Measurements from ENCODE around the gene JADE2. TPM values are rescaled to one million over a fixed set of nuclear protein-coding genes. Genes with fewer than 3 reads are reported as not detected.

Gene JADE2
- total and polyA plus RNA-seq, 8 donors, result 6.2 to 109 (median 26.4) TPM

DNA sequence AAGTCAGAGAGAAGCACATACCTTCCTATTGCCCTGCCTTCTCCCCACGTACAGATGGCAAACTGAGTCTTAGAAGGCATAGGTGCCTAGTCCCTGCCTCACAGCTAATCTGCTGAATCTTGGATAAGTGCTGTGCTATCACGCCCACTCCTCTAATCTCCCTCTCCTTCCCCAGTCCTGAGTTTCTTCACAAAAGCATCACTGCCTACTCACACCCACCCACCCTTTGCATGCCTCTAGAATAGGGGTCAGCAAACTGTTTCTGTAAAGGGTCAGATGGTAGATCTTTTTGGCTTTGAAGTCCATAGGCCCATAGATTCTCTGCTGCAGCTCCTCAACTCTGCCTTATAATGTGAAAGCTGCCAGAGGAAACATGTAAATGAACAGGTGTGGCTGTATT is 23.2 kb upstream of the JADE2 start:
- Histone ChIP-seq H3K36me3 (no peaks in the 10 kb centered on the region), H3K4me3 (no peak overlapping the region), H3K4me1 (peaks cover 28 to 49% (median 35%) of the 10 kb centered on the region in 4 donors), H3K27me3 (no peaks in the 10 kb centered on the region), H3K9me3 (no peaks in the 10 kb centered on the region), H3K27ac (peak overlapping the region in 2 of 5 donors; percentile 80 to 87)
- intact Hi-C loops (cut with DNase I; ENCODE audit: low total_unique reads), result no loop called here
- TF ChIP-seq POLR2A (IDR thresholded peaks at IDR 0.05), result no peak
- no peak for TF ChIP-seq EP300 (IDR thresholded peaks at IDR 0.05)
- no peak for TF ChIP-seq POLR2AphosphoS5 (IDR thresholded peaks at IDR 0.05)
- TF ChIP-seq, protein P1, sequence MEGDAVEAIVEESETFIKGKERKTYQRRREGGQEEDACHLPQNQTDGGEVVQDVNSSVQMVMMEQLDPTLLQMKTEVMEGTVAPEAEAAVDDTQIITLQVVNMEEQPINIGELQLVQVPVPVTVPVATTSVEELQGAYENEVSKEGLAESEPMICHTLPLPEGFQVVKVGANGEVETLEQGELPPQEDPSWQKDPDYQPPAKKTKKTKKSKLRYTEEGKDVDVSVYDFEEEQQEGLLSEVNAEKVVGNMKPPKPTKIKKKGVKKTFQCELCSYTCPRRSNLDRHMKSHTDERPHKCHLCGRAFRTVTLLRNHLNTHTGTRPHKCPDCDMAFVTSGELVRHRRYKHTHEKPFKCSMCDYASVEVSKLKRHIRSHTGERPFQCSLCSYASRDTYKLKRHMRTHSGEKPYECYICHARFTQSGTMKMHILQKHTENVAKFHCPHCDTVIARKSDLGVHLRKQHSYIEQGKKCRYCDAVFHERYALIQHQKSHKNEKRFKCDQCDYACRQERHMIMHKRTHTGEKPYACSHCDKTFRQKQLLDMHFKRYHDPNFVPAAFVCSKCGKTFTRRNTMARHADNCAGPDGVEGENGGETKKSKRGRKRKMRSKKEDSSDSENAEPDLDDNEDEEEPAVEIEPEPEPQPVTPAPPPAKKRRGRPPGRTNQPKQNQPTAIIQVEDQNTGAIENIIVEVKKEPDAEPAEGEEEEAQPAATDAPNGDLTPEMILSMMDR (IDR thresholded peaks at IDR 0.05), result no peak
- WGBS, 5 donors, result 71 to 89% (median 81%) methylated on average over 2 of the region's 2 CpGs
- no peak for DNase-seq

DNA sequence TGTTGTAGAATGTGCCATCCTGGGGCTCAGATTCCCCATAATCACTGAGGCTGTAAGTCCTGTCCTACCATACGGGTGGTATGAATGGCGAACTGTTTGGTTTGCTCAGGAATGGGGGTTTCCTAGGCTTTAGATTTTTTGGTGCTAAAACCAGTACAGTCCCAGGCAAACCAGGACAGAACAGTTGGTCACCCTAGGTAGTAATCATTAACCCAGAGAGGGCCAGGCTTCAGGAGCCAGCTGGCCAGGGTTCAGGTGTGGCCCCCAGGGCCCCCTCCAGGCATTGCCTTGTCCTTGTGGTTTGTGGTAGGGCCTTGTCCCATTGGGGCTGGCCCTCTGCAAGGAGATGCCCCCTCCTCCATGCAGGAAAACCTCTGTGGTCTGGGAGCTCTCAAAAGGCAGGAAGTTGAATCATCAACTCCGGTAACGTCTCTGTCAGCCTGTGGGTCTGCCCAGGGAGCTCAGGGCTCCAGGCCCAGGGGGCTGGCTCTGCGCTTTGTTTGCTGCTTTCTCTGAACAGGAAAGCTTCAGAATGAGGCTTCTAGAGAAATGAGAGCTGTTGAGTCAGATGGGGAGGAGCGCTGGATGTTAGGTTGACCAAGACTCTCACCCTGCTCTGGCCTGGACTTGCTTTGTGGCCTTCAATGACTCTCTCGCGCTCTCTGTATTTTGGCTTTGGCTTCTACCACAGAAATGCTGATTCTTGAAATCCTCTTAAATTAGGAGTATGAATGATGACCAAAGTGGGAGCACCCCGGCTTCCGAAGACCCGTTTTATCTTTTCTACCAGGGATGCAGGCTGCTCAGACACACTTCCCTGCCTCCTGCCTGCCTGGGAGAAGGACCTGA is 22.2 kb upstream of the JADE2 start:
- peaks cover 33 to 49% (median 35%) of the 10 kb centered on the region in 4 donors for H3K4me1 ChIP-seq
- H3K27ac ChIP-seq, result peak overlapping the region; percentile 56 to 87 (median 80)
- H3K4me3 ChIP-seq, result no peak overlapping the region
- TF ChIP-seq POLR2AphosphoS5 (IDR thresholded peaks at IDR 0.05) (peak; percentile 21 to 74 (median 26)), POLR2A (IDR thresholded peaks at IDR 0.05) (no peak)
- WGBS, 5 donors, result 54 to 65% (median 59%) methylated on average over 7 to 11 of the region's 11 CpGs
- H3K36me3 ChIP-seq, result no peaks in the 10 kb centered on the region
- intact Hi-C loops (cut with DNase I; ENCODE audit: low total_unique reads), result no loop called here
- no peaks in the 10 kb centered on the region for H3K27me3 ChIP-seq
- DNase-seq, result peak; percentile 56 to 70
- H3K9me3 ChIP-seq, result no peaks in the 10 kb centered on the region

DNA sequence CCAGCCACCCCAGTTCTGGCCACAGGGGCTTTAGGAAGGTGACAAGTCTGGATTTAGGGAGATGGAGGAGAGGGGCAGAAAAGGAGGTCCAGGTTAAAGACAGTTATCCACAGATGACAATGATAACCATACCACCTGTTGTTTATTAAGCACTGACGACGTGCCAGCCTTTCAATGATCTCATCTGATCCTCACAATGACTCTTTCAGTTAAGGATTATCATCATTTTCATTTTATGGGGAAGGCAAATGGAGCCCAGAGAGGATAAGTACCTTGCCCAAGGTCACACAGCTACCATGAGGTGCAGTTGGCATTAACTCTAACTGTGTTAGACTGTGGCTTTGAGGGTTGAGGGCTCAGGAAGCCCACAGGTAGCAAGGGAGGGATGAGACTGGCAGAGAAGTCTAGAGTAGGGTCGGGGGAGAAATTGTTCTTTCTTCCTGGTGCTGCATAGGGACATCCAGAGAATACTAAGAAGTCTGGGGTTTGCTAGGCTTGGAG is 21.5 kb upstream of the JADE2 start:
- H3K4me3 ChIP-seq, result no peak overlapping the region
- no peaks in the 10 kb centered on the region for H3K9me3 ChIP-seq
- H3K4me1 ChIP-seq, result peaks cover 33 to 55% (median 37%) of the 10 kb centered on the region in 4 donors
- H3K27ac ChIP-seq, result peak overlapping the region; percentile 56 to 87 (median 80)
- H3K36me3 ChIP-seq, result no peaks in the 10 kb centered on the region
- no peak for TF ChIP-seq POLR2AphosphoS5 (IDR thresholded peaks at IDR 0.05)
- TF ChIP-seq, protein P1 (IDR thresholded peaks at IDR 0.05), result no peak
- no peak for TF ChIP-seq EP300 (IDR thresholded peaks at IDR 0.05)
- TF ChIP-seq POLR2A (IDR thresholded peaks at IDR 0.05), result no peak
- intact Hi-C loops (cut with DNase I; ENCODE audit: low total_unique reads), result no loop called here
- no peak for DNase-seq
- H3K27me3 ChIP-seq, result no peaks in the 10 kb centered on the region
- whole genome bisulfite sequencing, 5 donors, result 59 to 82% (median 74%) methylated on average over 3 of the region's 3 CpGs

DNA sequence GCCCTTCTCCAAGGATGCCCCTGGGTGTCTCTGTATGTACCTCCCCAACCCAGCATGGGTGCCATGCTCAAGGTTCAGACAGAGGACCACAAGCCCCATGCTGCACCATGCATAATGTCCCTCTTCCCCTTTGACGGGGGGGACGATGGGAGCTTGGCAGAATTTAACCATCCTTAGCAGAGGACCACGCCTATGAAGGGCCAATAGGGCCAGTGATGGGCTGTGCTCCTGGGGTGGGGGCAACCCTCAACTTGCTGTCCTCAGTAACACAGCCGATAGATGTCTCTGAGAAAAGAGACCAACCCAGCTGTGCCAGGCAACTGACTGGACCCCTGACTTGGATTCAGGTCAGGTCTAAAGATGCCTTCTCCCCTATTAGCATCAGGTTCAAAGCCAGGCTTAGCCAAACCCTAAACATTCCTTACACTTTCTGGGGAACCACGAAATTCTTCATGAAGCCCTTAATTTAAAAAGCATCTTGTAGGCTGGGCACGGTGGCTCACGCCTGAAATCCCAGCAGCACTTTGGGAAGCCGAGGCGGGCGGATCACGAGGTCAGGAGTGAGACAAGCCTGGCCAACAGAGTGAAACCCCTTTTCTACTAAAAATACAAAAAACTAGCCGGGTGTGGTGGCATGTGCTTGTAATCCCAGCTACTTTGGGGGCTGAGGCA is 20.7 kb upstream of the JADE2 start:
- H3K9me3 ChIP-seq, result no peaks in the 10 kb centered on the region
- DNase-seq, result peak in 1 of 2 donors; percentile 21
- no peak overlapping the region for H3K4me3 ChIP-seq
- no peaks in the 10 kb centered on the region for H3K36me3 ChIP-seq
- H3K27ac ChIP-seq, result peak overlapping the region in 3 of 5 donors; percentile 80 to 87 (median 85)
- intact Hi-C loops (cut with DNase I; ENCODE audit: low total_unique reads), result no loop called here
- WGBS, 5 donors, result 92 to 97% (median 95%) methylated on average over 12 of the region's 12 CpGs
- peaks cover 33 to 61% (median 39%) of the 10 kb centered on the region in 4 donors for H3K4me1 ChIP-seq
- TF ChIP-seq POLR2AphosphoS5 (IDR thresholded peaks at IDR 0.05) (no peak), EP300 (IDR thresholded peaks at IDR 0.05) (no peak), POLR2A (IDR thresholded peaks at IDR 0.05) (no peak)
- TF ChIP-seq, protein P1 (IDR thresholded peaks at IDR 0.05), result no peak
- H3K27me3 ChIP-seq, result no peaks in the 10 kb centered on the region

All from stomach (tissue), 9 donors.